WTC11 (cell line): ENCODE data around the gene ADAMTS2.

Experiments used
- ARID4B ChIP-seq: sonication (generic); formaldehyde crosslinking; IDR thresholded peaks from 2 replicates; pipeline ENCODE4 v1.8.0; 2023; ENCODE audit warnings: missing genetic modification reagents, mild to moderate bottlenecking, borderline replicate concordance
- CTCF ChIP-seq: fragments of 200-600 bp; IDR thresholded peaks from 2 replicates; pipeline ENCODE4 v1.8.0; 2022; ENCODE audit warnings: antibody characterized with exemption
- E2F5 ChIP-seq: sonication (generic); formaldehyde crosslinking; IDR thresholded peaks from 2 replicates; pipeline ENCODE4 v1.8.1; 2022; ENCODE audit warnings: mild to moderate bottlenecking, moderate library complexity, missing genetic modification reagents
- NFATC4 ChIP-seq: fragments of 250-450 bp; sonication (Bioruptor Pico); IDR thresholded peaks from 2 replicates; pipeline ENCODE4 v1.9.0; 2021; ENCODE audit warnings: mild to moderate bottlenecking
- NR1H2 ChIP-seq: sonication (generic); formaldehyde crosslinking; IDR thresholded peaks from 2 replicates; pipeline ENCODE4 v1.9.0; 2021; ENCODE audit warnings: mild to moderate bottlenecking, moderate library complexity, missing genetic modification reagents
- SP1 ChIP-seq: sonication (generic); formaldehyde crosslinking; conservative IDR thresholded peaks from 2 replicates; pipeline ENCODE4 v1.8.1; 2022; ENCODE audit warnings: missing genetic modification reagents
- TCF7 ChIP-seq: sonication (generic); formaldehyde crosslinking; IDR thresholded peaks from 2 replicates; pipeline ENCODE4 v1.8.0; 2022; ENCODE audit warnings: mild to moderate bottlenecking, low read depth, missing genetic modification reagents, moderate library complexity
- ZNF232 ChIP-seq: sonication (generic); formaldehyde crosslinking; IDR thresholded peaks from 2 replicates; pipeline ENCODE4 v1.8.0; 2022; ENCODE audit warnings: mild to moderate bottlenecking, missing genetic modification reagents
- TF ChIP-seq, protein P1 (sequence below): sonication (generic); formaldehyde crosslinking; IDR thresholded peaks from 2 replicates; pipeline ENCODE4 v1.8.1; 2023; ENCODE audit warnings: mild to moderate bottlenecking, missing genetic modification reagents, borderline replicate concordance
- TF ChIP-seq, protein P2 (sequence below): sonication (generic); formaldehyde crosslinking; IDR thresholded peaks from 2 replicates; pipeline ENCODE4 v1.8.0; 2022; ENCODE audit warnings: mild to moderate bottlenecking, missing genetic modification reagents
- TF ChIP-seq, protein P3 (sequence below): sonication (generic); formaldehyde crosslinking; IDR thresholded peaks from 2 replicates; pipeline ENCODE4 v1.8.0; 2022; ENCODE audit warnings: mild to moderate bottlenecking, missing genetic modification reagents

GRCh38 chr5:179263391-179264052 lies 81.7 kb downstream of the ADAMTS2 start:
- TF ChIP-seq NR1H2 (no peak), ARID4B (CRISPR knock-in tag) (no peak), SP1 (CRISPR knock-in tag) (no peak), E2F5 (CRISPR knock-in tag) (no peak), CTCF (no peak), TCF7 (CRISPR knock-in tag) (no peak), ZNF232 (CRISPR knock-in tag) (no peak), NFATC4 (CRISPR knock-in tag) (no peak)
- TF ChIP-seq, protein P1, sequence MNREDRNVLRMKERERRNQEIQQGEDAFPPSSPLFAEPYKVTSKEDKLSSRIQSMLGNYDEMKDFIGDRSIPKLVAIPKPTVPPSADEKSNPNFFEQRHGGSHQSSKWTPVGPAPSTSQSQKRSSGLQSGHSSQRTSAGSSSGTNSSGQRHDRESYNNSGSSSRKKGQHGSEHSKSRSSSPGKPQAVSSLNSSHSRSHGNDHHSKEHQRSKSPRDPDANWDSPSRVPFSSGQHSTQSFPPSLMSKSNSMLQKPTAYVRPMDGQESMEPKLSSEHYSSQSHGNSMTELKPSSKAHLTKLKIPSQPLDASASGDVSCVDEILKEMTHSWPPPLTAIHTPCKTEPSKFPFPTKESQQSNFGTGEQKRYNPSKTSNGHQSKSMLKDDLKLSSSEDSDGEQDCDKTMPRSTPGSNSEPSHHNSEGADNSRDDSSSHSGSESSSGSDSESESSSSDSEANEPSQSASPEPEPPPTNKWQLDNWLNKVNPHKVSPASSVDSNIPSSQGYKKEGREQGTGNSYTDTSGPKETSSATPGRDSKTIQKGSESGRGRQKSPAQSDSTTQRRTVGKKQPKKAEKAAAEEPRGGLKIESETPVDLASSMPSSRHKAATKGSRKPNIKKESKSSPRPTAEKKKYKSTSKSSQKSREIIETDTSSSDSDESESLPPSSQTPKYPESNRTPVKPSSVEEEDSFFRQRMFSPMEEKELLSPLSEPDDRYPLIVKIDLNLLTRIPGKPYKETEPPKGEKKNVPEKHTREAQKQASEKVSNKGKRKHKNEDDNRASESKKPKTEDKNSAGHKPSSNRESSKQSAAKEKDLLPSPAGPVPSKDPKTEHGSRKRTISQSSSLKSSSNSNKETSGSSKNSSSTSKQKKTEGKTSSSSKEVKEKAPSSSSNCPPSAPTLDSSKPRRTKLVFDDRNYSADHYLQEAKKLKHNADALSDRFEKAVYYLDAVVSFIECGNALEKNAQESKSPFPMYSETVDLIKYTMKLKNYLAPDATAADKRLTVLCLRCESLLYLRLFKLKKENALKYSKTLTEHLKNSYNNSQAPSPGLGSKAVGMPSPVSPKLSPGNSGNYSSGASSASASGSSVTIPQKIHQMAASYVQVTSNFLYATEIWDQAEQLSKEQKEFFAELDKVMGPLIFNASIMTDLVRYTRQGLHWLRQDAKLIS (CRISPR knock-in tag), result no peak
- TF ChIP-seq, protein P2, sequence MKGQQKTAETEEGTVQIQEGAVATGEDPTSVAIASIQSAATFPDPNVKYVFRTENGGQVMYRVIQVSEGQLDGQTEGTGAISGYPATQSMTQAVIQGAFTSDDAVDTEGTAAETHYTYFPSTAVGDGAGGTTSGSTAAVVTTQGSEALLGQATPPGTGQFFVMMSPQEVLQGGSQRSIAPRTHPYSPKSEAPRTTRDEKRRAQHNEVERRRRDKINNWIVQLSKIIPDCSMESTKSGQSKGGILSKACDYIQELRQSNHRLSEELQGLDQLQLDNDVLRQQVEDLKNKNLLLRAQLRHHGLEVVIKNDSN (CRISPR knock-in tag), result no peak
- TF ChIP-seq, protein P3, sequence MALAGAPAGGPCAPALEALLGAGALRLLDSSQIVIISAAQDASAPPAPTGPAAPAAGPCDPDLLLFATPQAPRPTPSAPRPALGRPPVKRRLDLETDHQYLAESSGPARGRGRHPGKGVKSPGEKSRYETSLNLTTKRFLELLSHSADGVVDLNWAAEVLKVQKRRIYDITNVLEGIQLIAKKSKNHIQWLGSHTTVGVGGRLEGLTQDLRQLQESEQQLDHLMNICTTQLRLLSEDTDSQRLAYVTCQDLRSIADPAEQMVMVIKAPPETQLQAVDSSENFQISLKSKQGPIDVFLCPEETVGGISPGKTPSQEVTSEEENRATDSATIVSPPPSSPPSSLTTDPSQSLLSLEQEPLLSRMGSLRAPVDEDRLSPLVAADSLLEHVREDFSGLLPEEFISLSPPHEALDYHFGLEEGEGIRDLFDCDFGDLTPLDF (CRISPR knock-in tag), result no peak
